Cardiac muscle cell (in vitro differentiated cells and primary cell): ENCODE data around the gene VAV3. TPM values are rescaled to one million over a fixed set of nuclear protein-coding genes. Genes with fewer than 3 reads are reported as not detected.

Experiments
- DNase-seq, 2 donors: peaks; one replicate each; pipeline versions ENCODE4 v3.0.0 to v3.0.0-alpha.2; 2010 to 2017; ENCODE audit warnings: low read depth in 1 of 2, low spot score in 1 of 2
- H3K27ac ChIP-seq: fragments of 200-600 bp; sonication (generic); 2 replicates; pipeline ENCODE4 v1.5.1; 2016
- H3K27me3 ChIP-seq: fragments of 200-600 bp; sonication (generic); 2 replicates; pipeline ENCODE4 v1.6.0; 2016; ENCODE audit warnings: control low read depth
- H3K36me3 ChIP-seq: fragments of 200-600 bp; sonication (generic); 2 replicates; pipeline ENCODE4 v1.5.1; 2016; ENCODE audit warnings: control low read depth
- H3K4me1 ChIP-seq: fragments of 200-600 bp; sonication (generic); 2 replicates; pipeline ENCODE4 v1.8.1; 2017; ENCODE audit warnings: low read depth, mild to moderate bottlenecking, mixed run types
- H3K4me3 ChIP-seq: fragments of 200-600 bp; sonication (generic); 2 replicates; pipeline ENCODE4 v1.5.1; 2016; ENCODE audit warnings: mild to moderate bottlenecking
- H3K9me3 ChIP-seq: fragments of 200-600 bp; sonication (generic); 2 replicates; pipeline ENCODE4 v1.5.1; 2017; ENCODE audit warnings: low read depth, mild to moderate bottlenecking, control low read depth
- polyA plus RNA-seq: library from polyadenylated mRNA; unstranded; fragments of >200 nt; fragmentation: Nextera tagmentation; extraction: Ambion mirVana; gene quantifications from 2 replicates; pipeline ENCODE4 v1.2.1, GENCODE V29; 2016
- total RNA-seq: library from RNA; depleted of rRNA; stranded (reverse); fragments of >200 nt; gene quantifications from 2 replicates; pipeline ENCODE4 v1.2.3, GENCODE V29; 2016
- TF ChIP-seq, protein P1 (sequence below): IDR thresholded peaks from 2 replicates; pipeline ENCODE4 v1.5.1; 2012; ENCODE audit warnings: low read depth, mild to moderate bottlenecking, low read length

The VAV3 gene
- total and polyA plus RNA-seq, 2 experiments from 2014 or later, result 0.33 to 0.86 TPM

DNA sequence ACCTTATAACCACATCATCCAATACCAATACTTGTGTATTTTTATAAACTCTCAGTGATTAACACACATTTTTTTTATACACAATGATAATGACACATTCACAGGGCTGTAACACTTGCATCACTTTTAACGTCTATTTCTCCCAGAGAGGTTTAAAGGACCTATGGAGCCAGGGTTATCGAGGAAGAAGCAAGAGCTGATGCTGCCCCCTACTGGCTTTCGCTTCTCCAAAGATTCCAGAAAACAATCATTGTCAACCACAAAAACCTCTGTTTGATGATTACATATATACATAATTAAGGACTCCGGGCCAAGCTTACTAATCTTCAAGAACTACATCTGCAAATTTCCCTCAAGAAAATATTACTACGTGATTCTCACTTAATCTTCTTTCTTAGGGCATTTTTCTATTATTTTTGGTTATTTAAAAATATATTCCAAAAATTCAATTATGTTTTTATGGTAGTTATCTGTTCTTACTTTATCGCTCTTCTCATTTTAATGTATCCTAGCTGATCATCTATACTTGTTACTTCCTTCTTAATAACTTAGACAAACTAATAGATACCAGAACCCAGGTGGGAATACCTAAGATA lies 214.5 kb downstream of the VAV3 start:
- Histone ChIP-seq H3K27me3 (no peaks in the 10 kb centered on the region), H3K27ac (no peak overlapping the region), H3K36me3 (no peaks in the 10 kb centered on the region), H3K4me1 (peaks cover 6% of the 10 kb centered on the region), H3K4me3 (no peak overlapping the region), H3K9me3 (no peaks in the 10 kb centered on the region)
- TF ChIP-seq, protein P1, sequence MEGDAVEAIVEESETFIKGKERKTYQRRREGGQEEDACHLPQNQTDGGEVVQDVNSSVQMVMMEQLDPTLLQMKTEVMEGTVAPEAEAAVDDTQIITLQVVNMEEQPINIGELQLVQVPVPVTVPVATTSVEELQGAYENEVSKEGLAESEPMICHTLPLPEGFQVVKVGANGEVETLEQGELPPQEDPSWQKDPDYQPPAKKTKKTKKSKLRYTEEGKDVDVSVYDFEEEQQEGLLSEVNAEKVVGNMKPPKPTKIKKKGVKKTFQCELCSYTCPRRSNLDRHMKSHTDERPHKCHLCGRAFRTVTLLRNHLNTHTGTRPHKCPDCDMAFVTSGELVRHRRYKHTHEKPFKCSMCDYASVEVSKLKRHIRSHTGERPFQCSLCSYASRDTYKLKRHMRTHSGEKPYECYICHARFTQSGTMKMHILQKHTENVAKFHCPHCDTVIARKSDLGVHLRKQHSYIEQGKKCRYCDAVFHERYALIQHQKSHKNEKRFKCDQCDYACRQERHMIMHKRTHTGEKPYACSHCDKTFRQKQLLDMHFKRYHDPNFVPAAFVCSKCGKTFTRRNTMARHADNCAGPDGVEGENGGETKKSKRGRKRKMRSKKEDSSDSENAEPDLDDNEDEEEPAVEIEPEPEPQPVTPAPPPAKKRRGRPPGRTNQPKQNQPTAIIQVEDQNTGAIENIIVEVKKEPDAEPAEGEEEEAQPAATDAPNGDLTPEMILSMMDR, result peak; percentile 75
- peak; percentile 67 to 83 for DNase-seq

DNA sequence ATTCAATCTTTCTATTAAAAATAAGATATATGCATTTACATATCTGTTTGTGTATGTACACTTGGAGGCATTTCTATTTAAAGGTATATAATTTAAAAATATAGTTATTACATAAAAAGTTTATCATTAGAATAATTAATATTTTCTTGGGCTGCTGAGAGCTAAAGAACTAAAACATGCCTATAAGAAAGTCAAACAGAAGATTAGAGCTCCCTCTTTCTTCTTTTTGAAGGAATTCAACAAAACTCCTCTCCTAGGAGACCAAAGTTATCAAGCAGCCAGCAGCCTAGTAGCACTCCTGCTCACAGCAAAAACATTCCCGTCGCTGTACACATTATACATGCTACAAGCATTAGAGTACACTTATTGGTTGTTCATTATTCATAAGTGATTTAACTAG lies 216.4 kb downstream of the VAV3 start:
- TF ChIP-seq, protein P1, result peak; percentile 24
- DNase-seq, result peak; percentile 12 to 34
- H3K4me3 ChIP-seq, result no peak overlapping the region
- H3K36me3 ChIP-seq, result no peaks in the 10 kb centered on the region
- H3K27me3 ChIP-seq, result no peaks in the 10 kb centered on the region
- no peaks in the 10 kb centered on the region for H3K9me3 ChIP-seq
- no peak overlapping the region for H3K27ac ChIP-seq
- no peaks in the 10 kb centered on the region for H3K4me1 ChIP-seq

DNA sequence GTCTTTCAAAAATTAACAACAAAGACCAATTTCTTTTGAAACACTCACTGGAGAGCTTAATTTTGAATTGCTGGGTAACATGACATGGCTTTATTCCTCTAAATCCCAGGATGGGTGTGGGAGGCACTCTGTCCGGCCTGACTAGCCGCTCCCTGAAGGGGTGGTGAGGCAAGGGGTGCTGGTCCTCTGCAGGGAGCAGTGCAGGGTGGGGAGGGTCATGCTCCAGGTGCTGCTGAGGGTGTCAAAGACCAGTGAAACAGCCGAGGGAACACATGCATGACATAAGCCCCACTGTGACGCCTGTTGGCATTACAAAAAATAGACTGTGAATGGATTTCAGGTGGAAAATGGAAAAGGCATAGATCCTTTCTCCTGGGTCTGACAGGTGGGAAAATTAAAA lies 223.7 kb downstream of the VAV3 start:
- TF ChIP-seq, protein P1, result no peak
- no peaks in the 10 kb centered on the region for H3K4me1 ChIP-seq
- H3K9me3 ChIP-seq, result no peaks in the 10 kb centered on the region

DNA sequence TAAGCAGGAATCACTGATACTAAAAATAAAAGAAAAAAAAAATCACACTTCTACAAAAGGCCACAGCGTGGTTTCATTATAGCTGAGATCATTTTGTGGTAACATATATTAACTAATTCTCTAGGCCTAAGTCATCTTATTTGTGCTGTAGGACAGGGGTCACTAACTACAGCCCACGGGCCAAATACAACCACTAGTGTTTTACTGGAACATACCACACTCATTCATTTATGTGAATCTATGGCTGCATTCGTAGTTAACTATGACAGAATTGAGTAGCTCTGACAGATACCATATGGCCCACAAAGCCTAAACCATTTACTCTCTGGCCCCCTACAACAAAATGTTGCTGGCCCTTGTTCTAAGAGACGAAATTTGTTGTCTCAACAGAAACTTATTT lies 224.4 kb downstream of the VAV3 start:
- Histone ChIP-seq H3K9me3 (no peaks in the 10 kb centered on the region), H3K36me3 (no peaks in the 10 kb centered on the region), H3K4me3 (no peak overlapping the region), H3K4me1 (no peaks in the 10 kb centered on the region), H3K27me3 (no peaks in the 10 kb centered on the region), H3K27ac (no peak overlapping the region)
- TF ChIP-seq, protein P1, result no peak
- no peak for DNase-seq

More for the DNA sequence above, 223.7 kb downstream of the VAV3 start:
- DNase-seq, result no peak
- H3K27me3 ChIP-seq, result no peaks in the 10 kb centered on the region
- H3K36me3 ChIP-seq, result no peaks in the 10 kb centered on the region
- H3K27ac ChIP-seq, result no peak overlapping the region
- H3K4me3 ChIP-seq, result no peak overlapping the region

DNA sequence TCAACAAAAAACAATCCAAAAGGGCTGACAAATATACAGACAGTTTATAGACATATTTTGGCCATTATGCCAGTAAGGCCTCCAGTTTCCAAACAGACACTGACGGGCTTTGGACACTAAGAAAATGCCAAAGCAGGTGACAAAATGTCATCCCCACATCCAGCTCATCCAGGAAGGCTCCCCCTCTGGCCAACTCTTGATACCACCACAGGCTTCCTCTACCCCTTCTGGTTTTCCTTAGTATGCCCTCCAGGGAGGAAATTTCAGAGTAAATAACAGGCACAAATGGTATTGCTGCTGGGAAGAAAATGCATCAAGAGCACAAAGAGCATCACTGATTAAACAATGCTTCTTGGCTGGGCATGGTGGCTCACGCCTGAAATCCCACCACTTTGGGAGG lies 225.3 kb downstream of the VAV3 start:
- Histone ChIP-seq H3K4me1 (no peaks in the 10 kb centered on the region), H3K27me3 (no peaks in the 10 kb centered on the region), H3K9me3 (no peaks in the 10 kb centered on the region), H3K27ac (no peak overlapping the region), H3K4me3 (no peak overlapping the region), H3K36me3 (no peaks in the 10 kb centered on the region)
- no peak for DNase-seq
- TF ChIP-seq, protein P1, result no peak
